ENCODE data around the gene PCNT.
"Not testable (repeated sequence)": the region's sequence is repeated elsewhere in the genome, so short reads cannot be mapped to it uniquely, and the experiment has no call there.

The PCNT gene

GRCh38 chr21:46304955-46305354 is 19.0 kb upstream of the PCNT start:
- no peak for DNase-seq

GRCh38 chr21:46307625-46308024 is 16.3 kb upstream of the PCNT start:
- no peak for DNase-seq

GRCh38 chr21:46308431-46308830 is 15.5 kb upstream of the PCNT start:
- no peak for DNase-seq

- DNase-seq, result not testable (repeated sequence)
These were observed 13.7 kb upstream of the PCNT start for GRCh38 chr21:46310260-46310659.

- no peak for DNase-seq
These were observed 12.4 kb upstream of the PCNT start for GRCh38 chr21:46311568-46311967.

- no peak for DNase-seq
These were observed 11.0 kb upstream of the PCNT start for GRCh38 chr21:46312949-46313348.

- no peak for DNase-seq
These were observed 9.4 kb upstream of the PCNT start for GRCh38 chr21:46314441-46315020.

- DNase-seq, result no peak
These were observed 7.1 kb upstream of the PCNT start for GRCh38 chr21:46316708-46317324.

GRCh38 chr21:46317710-46318463 is 6.1 kb upstream of the PCNT start:
- no peak for DNase-seq

GRCh38 chr21:46318464-46318845 is 5.5 kb upstream of the PCNT start:
- no peak for DNase-seq

- no peak for DNase-seq
These were observed 4.8 kb upstream of the PCNT start for GRCh38 chr21:46319186-46319585.

GRCh38 chr21:46320331-46320801 is 3.6 kb upstream of the PCNT start:
- DNase-seq, result no peak

- peak; percentile 72 for DNase-seq
These were observed 1.4 kb upstream of the PCNT start for GRCh38 chr21:46322351-46323226.

GRCh38 chr21:46323227-46323709 is 688 bp upstream of the PCNT start:
- no peak for DNase-seq

GRCh38 chr21:46324390-46325072 is 575 bp downstream of the PCNT start:
- DNase-seq, result peak; percentile 93

- peak; percentile 73 for DNase-seq
These were observed 1.3 kb downstream of the PCNT start for GRCh38 chr21:46325073-46325912.

GRCh38 chr21:46326110-46326703 is 2.3 kb downstream of the PCNT start:
- no peak for DNase-seq

GRCh38 chr21:46327711-46328110 is 3.8 kb downstream of the PCNT start:
- no peak for DNase-seq

GRCh38 chr21:46328151-46328550 is 4.2 kb downstream of the PCNT start:
- DNase-seq, result no peak

GRCh38 chr21:46329796-46330195 is 5.8 kb downstream of the PCNT start:
- DNase-seq, result no peak
